ENCODE measurements around the gene DRC7. TPM values are rescaled to one million over a fixed set of nuclear protein-coding genes. Genes with fewer than 3 reads are reported as not detected.

DRC7 gene
- total and polyA plus RNA-seq, 9 of the 15 experiments (the other 6 are each of a cell fraction or from before 2014, with no cell fraction given) = 0.04 to 0.33 (median 0.12) TPM; not detected in 3

DNA sequence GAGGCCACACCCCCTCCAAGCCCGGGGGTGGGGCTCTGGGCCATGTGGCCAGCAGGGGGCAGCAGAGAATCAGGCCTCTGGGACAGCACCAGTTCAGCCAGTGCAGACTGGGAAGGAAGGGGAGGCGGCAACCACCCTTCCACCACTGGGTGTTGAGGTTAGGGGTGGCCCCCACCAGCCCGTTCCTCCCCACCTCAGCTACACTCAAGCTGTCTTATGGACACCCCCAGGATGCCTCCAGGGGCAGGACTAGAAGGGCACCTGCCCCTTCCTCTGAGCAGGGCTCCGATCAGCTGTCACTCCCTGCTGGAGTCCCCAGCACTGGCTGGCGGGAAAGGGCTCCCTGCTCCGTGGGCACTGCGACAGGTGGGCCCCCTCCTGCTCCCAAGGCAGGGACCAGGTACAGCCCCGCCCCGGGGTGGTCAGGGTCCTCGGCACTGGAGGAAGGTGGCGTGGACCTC lies 62.8 kb downstream of the DRC7 start (continued):
- TF ChIP-seq, protein P1, sequence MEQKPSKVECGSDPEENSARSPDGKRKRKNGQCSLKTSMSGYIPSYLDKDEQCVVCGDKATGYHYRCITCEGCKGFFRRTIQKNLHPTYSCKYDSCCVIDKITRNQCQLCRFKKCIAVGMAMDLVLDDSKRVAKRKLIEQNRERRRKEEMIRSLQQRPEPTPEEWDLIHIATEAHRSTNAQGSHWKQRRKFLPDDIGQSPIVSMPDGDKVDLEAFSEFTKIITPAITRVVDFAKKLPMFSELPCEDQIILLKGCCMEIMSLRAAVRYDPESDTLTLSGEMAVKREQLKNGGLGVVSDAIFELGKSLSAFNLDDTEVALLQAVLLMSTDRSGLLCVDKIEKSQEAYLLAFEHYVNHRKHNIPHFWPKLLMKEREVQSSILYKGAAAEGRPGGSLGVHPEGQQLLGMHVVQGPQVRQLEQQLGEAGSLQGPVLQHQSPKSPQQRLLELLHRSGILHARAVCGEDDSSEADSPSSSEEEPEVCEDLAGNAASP (IDR thresholded peaks at IDR 0.05) = no peak
- TF ChIP-seq RCOR1 (IDR thresholded peaks at IDR 0.05; ENCODE audit: borderline replicate concordance in 1 of 2, low read depth in 2 of 2, low read length in 2 of 2) (peak in 1 of 2 experiments; percentile 40; a peak in 1 of 4 replicates), ZNF263 (CRISPR knock-in tag; IDR thresholded peaks at IDR 0.05; ENCODE audit: borderline replicate concordance) (no peak), CREM (IDR thresholded peaks at IDR 0.05; ENCODE audit: low read depth) (0 out of 2 replicates have a peak, but pooled peaks have one; percentile 10), EGR1 (conservative IDR thresholded peaks at IDR 0.05) (peak; percentile 64), MBD2 (IDR thresholded peaks at IDR 0.05; ENCODE audit: borderline replicate concordance, low read depth) (0 out of 2 replicates have a peak, but pooled peaks have one; percentile 14), RB1 (IDR thresholded peaks at IDR 0.05; ENCODE audit: low read depth) (peak; percentile 60; the same call in 1 of the 2 replicates), LCOR (CRISPR knock-in tag; IDR thresholded peaks at IDR 0.05) (no peak), KDM4B (IDR thresholded peaks at IDR 0.05; ENCODE audit: borderline replicate concordance in 2 of 2, low read depth in 1 of 2) (peak in 1 of 2 experiments; percentile 61; a peak in 1 of 4 replicates), MTA3 (IDR thresholded peaks at IDR 0.05; ENCODE audit: borderline replicate concordance) (0 out of 2 replicates have a peak, but pooled peaks have one; percentile 27), CBX5 (IDR thresholded peaks at IDR 0.05; ENCODE audit: borderline replicate concordance, low read depth) (no peak), SP1 (CRISPR knock-in tag; IDR thresholded peaks at IDR 0.05) (peak; percentile 92), TBL1XR1 (IDR thresholded peaks at IDR 0.05; ENCODE audit: low read length in 2 of 2) (peak in 1 of 2 experiments; percentile 35; a peak in 1 of 4 replicates), CC2D1A (IDR thresholded peaks at IDR 0.05) (peak; percentile 51; the same call in 1 of the 2 replicates)
- TF ChIP-seq, protein P2, sequence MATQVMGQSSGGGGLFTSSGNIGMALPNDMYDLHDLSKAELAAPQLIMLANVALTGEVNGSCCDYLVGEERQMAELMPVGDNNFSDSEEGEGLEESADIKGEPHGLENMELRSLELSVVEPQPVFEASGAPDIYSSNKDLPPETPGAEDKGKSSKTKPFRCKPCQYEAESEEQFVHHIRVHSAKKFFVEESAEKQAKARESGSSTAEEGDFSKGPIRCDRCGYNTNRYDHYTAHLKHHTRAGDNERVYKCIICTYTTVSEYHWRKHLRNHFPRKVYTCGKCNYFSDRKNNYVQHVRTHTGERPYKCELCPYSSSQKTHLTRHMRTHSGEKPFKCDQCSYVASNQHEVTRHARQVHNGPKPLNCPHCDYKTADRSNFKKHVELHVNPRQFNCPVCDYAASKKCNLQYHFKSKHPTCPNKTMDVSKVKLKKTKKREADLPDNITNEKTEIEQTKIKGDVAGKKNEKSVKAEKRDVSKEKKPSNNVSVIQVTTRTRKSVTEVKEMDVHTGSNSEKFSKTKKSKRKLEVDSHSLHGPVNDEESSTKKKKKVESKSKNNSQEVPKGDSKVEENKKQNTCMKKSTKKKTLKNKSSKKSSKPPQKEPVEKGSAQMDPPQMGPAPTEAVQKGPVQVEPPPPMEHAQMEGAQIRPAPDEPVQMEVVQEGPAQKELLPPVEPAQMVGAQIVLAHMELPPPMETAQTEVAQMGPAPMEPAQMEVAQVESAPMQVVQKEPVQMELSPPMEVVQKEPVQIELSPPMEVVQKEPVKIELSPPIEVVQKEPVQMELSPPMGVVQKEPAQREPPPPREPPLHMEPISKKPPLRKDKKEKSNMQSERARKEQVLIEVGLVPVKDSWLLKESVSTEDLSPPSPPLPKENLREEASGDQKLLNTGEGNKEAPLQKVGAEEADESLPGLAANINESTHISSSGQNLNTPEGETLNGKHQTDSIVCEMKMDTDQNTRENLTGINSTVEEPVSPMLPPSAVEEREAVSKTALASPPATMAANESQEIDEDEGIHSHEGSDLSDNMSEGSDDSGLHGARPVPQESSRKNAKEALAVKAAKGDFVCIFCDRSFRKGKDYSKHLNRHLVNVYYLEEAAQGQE (IDR thresholded peaks at IDR 0.05; ENCODE audit: borderline replicate concordance) = peak; percentile 91
- TF ChIP-seq, protein P2 (CRISPR knock-in tag; IDR thresholded peaks at IDR 0.05; ENCODE audit: low read depth) = no peak
- TF ChIP-seq, protein P3, sequence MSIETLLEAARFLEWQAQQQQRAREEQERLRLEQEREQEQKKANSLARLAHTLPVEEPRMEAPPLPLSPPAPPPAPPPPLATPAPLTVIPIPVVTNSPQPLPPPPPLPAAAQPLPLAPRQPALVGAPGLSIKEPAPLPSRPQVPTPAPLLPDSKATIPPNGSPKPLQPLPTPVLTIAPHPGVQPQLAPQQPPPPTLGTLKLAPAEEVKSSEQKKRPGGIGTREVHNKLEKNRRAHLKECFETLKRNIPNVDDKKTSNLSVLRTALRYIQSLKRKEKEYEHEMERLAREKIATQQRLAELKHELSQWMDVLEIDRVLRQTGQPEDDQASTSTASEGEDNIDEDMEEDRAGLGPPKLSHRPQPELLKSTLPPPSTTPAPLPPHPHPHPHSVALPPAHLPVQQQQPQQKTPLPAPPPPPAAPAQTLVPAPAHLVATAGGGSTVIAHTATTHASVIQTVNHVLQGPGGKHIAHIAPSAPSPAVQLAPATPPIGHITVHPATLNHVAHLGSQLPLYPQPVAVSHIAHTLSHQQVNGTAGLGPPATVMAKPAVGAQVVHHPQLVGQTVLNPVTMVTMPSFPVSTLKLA (conservative IDR thresholded peaks at IDR 0.05) = peak in 1 of 2 experiments; percentile 43; a peak in 1 of 4 replicates
